Type B pancreatic cell (in vitro differentiated cells): ENCODE data around the gene EEF1AKMT4. TPM values are rescaled to one million over a fixed set of nuclear protein-coding genes. Genes with fewer than 3 reads are reported as not detected.
A peak's percentile ranks its signal among the peaks of the same experiment; 100 is the strongest.

ENCODE experiments used
- DNase-seq: peaks from one replicate; pipeline ENCODE4 v3.0.0; 2021; ENCODE audit warnings: mixed read lengths; ENCODE audit not compliant: unreplicated experiment; ENCODE audit errors: extremely low spot score
- H3K27ac Mint-ChIP-seq: 2 replicates; pipeline ENCODE4 v1.8.0; 2021; ENCODE audit warnings: mild to moderate bottlenecking, mixed read lengths
- H3K27me3 Mint-ChIP-seq: 2 replicates; pipeline ENCODE4 v1.8.0; 2021; ENCODE audit warnings: mixed read lengths
- H3K36me3 Mint-ChIP-seq: 2 replicates; pipeline ENCODE4 v1.8.0; 2021; ENCODE audit warnings: mixed read lengths
- H3K4me1 Mint-ChIP-seq: one replicate; pipeline ENCODE4 v1.8.0; 2021; ENCODE audit warnings: mixed read lengths; ENCODE audit not compliant: unreplicated experiment
- H3K4me3 Mint-ChIP-seq: 2 replicates; pipeline ENCODE4 v1.8.0; 2021; ENCODE audit warnings: mild to moderate bottlenecking, mixed read lengths
- H3K9me3 Mint-ChIP-seq: 2 replicates; pipeline ENCODE4 v1.8.0; 2021; ENCODE audit warnings: mixed read lengths
- CTCF ChIP-seq: fragments of 200-600 bp; sonication (generic); conservative IDR thresholded peaks from 2 replicates; pipeline ENCODE4 v1.5.0; 2021; ENCODE audit warnings: antibody characterized with exemption, mild to moderate bottlenecking
- total RNA-seq: library from RNA; stranded (reverse); gene quantifications from 2 replicates; pipeline ENCODE4 v1.2.1, GENCODE V29; 2021; ENCODE audit warnings: low replicate concordance

EEF1AKMT4 gene
- total RNA-seq, 1 donor from 2014 or later = 6.4 TPM

DNA sequence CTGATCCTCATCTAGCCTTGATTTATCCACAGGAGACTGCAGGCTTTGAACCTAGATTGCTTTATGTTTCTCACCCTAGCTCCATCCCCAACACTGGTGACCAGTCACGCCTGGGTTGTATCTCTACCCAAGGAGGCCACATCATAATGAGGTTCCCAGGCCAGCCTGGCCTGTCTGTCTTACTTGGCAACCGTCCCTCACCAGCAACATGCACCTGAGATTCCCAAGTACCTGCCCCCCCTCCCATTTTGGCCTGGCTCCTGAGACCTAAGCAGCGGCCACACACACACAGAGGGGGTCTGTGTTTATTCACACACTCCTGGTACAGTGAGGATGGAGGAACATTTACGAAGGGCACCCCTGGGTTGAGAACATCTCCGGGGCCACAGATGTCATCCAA lies 9.5 kb downstream of the EEF1AKMT4 start:
- H3K9me3 Mint-ChIP-seq = no peaks in the 10 kb centered on the region
- peak overlapping the region; percentile 21 for H3K4me3 Mint-ChIP-seq
- H3K4me1 Mint-ChIP-seq = peaks cover 10% of the 10 kb centered on the region
- no peak for DNase-seq
- TF ChIP-seq CTCF = no peak
- no peak overlapping the region for H3K27ac Mint-ChIP-seq
- H3K36me3 Mint-ChIP-seq = peaks cover 4% of the 10 kb centered on the region
- H3K27me3 Mint-ChIP-seq = peaks cover 53% of the 10 kb centered on the region

DNA sequence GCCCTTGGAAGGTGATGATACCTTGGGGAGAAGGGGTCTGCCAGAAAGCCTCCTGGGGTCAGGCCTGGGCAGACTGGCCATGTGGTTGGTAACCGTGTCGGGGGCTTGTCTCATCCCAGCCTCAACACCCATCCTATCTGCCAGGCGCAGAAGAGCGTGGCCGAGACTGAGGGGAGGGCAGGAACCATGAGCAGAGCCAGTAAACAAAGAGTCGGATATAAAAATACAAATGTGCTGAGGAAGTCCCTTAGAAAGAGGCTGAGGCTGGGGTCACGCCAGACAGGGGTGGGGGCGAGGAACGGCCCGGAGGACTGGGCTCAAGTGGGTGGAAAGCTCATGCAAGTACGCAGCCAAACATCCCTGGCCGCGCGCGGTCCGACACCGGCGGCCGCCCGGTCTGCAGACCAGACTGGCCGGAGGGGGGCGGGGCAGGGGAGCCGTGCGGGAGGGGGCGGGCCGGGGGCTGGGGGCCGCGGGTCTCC lies 10.0 kb downstream of the EEF1AKMT4 start:
- TF ChIP-seq CTCF = no peak
- DNase-seq = no peak
- Mint-ChIP-seq H3K36me3 (peaks cover 4% of the 10 kb centered on the region), H3K4me3 (peak overlapping the region; percentile 63), H3K27ac (peak overlapping the region; percentile 27), H3K4me1 (peaks cover 10% of the 10 kb centered on the region), H3K9me3 (no peaks in the 10 kb centered on the region), H3K27me3 (peaks cover 58% of the 10 kb centered on the region)

GRCh38 chr3:184259878-184260723 lies 10.6 kb downstream of the EEF1AKMT4 start:
- peaks cover 10% of the 10 kb centered on the region for H3K4me1 Mint-ChIP-seq
- peaks cover 4% of the 10 kb centered on the region for H3K36me3 Mint-ChIP-seq
- peak overlapping the region; percentile 53 for H3K27ac Mint-ChIP-seq
- H3K27me3 Mint-ChIP-seq = peaks cover 65% of the 10 kb centered on the region
- H3K4me3 Mint-ChIP-seq = peak overlapping the region; percentile 89
- no peaks in the 10 kb centered on the region for H3K9me3 Mint-ChIP-seq
- TF ChIP-seq CTCF = no peak
- no peak for DNase-seq

DNA sequence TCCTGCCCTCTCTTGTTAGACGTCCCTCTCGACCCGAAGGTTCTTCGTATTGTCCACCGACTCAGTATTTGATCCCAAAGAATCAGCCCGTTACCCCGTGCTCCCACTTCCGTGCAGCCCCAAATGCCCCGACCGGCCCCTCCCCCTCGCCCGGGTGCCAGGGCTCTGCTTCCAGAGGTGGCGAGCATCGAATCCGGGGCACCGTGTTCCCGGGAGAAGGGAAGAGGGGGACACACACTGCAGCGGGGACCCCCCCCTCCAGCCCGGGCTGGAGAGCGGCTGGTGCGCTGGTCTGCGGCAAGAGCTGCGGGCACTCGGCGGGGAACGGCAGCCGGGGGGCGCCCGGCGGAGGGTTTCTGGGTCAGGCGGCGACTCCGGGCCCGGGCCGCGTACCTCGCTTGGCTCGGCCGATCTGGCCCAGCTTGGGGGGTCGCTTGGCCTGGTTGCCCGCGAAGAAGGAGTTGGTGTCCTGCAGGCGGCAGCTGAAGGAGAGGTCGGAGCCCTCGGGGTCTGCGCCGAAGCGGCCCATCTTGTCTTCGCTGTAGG lies 11.3 kb downstream of the EEF1AKMT4 start:
- Mint-ChIP-seq H3K4me1 (peaks cover 10% of the 10 kb centered on the region), H3K27ac (peak overlapping the region; percentile 53), H3K27me3 (peaks cover 68% of the 10 kb centered on the region), H3K36me3 (peaks cover 4% of the 10 kb centered on the region), H3K9me3 (no peaks in the 10 kb centered on the region), H3K4me3 (peak overlapping the region; percentile 89)
- no peak for TF ChIP-seq CTCF
- DNase-seq = no peak

DNA sequence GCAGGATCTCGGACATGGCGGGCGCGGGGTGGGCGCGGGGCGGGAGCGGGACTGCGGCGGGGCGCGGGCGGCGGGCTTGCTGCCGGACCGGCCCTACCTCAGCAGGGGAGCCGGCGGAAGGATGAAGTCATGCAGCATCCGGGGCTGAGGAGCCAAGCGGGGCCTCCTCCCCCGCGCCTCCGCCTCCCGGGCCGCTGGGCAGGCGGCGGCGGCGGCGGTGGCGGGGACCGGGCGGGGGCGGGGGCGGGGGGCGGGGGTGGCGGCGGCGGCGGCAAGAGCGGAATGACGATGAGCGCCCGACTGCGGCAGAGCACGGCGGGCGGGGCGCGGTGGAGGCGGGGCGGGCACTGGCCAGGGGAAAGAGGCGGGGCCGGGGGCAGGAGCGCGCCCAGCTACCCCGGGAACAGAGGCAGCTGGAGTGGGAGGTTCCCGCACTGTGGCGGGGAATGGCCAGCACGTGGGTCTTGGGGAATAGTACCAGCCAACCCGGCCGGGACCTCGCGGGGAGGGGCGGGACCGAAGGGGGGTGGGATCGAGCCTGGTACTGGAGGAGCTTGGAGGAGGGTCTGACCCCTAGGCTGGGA lies 11.9 kb downstream of the EEF1AKMT4 start, which contains the start of gene CAMK2N2:
TSS of gene CAMK2N2 (minus strand) at position 284 of the 584 bp plus-strand sequence. CDS start at position 16, 268 bp downstream.
- no peak for DNase-seq
- peaks cover 72% of the 10 kb centered on the region for H3K27me3 Mint-ChIP-seq

More for the DNA sequence above, 11.9 kb downstream of the EEF1AKMT4 start, which contains the start of gene CAMK2N2:
- no peak for TF ChIP-seq CTCF
- H3K9me3 Mint-ChIP-seq = no peaks in the 10 kb centered on the region
- peaks cover 10% of the 10 kb centered on the region for H3K4me1 Mint-ChIP-seq
- H3K27ac Mint-ChIP-seq = peak within 1 kb of the TSS; percentile 53
- H3K36me3 Mint-ChIP-seq = peaks cover 4% of the 10 kb centered on the region
- peak within 1 kb of the TSS; percentile 89 for H3K4me3 Mint-ChIP-seq
